ENCODE measurements around the gene FAM107A.

FAM107A gene

GRCh38 chr3:58524326-58524888 is 52.8 kb downstream of the FAM107A start:
- Histone ChIP-seq H3K4me3 (ENCODE audit: low read depth, low read length) (no peak overlapping the region), H3K36me3 (ENCODE audit: control insufficient read depth, insufficient read depth, low read length) (no peaks in the 10 kb centered on the region), H3K9me3 (ENCODE audit: control insufficient read depth, insufficient read depth, low read length) (no peaks in the 10 kb centered on the region), H3K27me3 (ENCODE audit: control insufficient read depth, insufficient read depth, low read length) (no peaks in the 10 kb centered on the region), H3K4me1 (ENCODE audit: control insufficient read depth, insufficient read depth, low read length) (peaks cover 20% of the 10 kb centered on the region), H3K27ac (ENCODE audit: low read depth, low read length) (no peak overlapping the region), H3K9ac (ENCODE audit: low read depth, low read length) (no peak overlapping the region)

GRCh38 chr3:58522759-58523425 is 54.3 kb downstream of the FAM107A start:
- Histone ChIP-seq H3K9me3 (ENCODE audit: control insufficient read depth, insufficient read depth, low read length) (no peaks in the 10 kb centered on the region), H3K36me3 (ENCODE audit: control insufficient read depth, insufficient read depth, low read length) (no peaks in the 10 kb centered on the region), H3K4me3 (ENCODE audit: low read depth, low read length) (no peak overlapping the region), H3K9ac (ENCODE audit: low read depth, low read length) (no peak overlapping the region), H3K4me1 (ENCODE audit: control insufficient read depth, insufficient read depth, low read length) (peaks cover 20% of the 10 kb centered on the region), H3K27me3 (ENCODE audit: control insufficient read depth, insufficient read depth, low read length) (no peaks in the 10 kb centered on the region), H3K27ac (ENCODE audit: low read depth, low read length) (peak overlapping the region; percentile 62)

- peak overlapping the region; percentile 62 for H3K27ac ChIP-seq (ENCODE audit: low read depth, low read length)
- no peak overlapping the region for H3K4me3 ChIP-seq (ENCODE audit: low read depth, low read length)
- no peak overlapping the region for H3K9ac ChIP-seq (ENCODE audit: low read depth, low read length)
- no peaks in the 10 kb centered on the region for H3K27me3 ChIP-seq (ENCODE audit: control insufficient read depth, insufficient read depth, low read length)
- H3K4me1 ChIP-seq (ENCODE audit: control insufficient read depth, insufficient read depth, low read length): peaks cover 20% of the 10 kb centered on the region
- H3K36me3 ChIP-seq (ENCODE audit: control insufficient read depth, insufficient read depth, low read length): no peaks in the 10 kb centered on the region
- H3K9me3 ChIP-seq (ENCODE audit: control insufficient read depth, insufficient read depth, low read length): no peaks in the 10 kb centered on the region
These were observed 55.1 kb downstream of the FAM107A start for GRCh38 chr3:58521917-58522631.

- no peak overlapping the region for H3K9ac ChIP-seq (ENCODE audit: low read depth, low read length)
- no peaks in the 10 kb centered on the region for H3K9me3 ChIP-seq (ENCODE audit: control insufficient read depth, insufficient read depth, low read length)
- H3K4me1 ChIP-seq (ENCODE audit: control insufficient read depth, insufficient read depth, low read length): peaks cover 17% of the 10 kb centered on the region
- no peaks in the 10 kb centered on the region for H3K27me3 ChIP-seq (ENCODE audit: control insufficient read depth, insufficient read depth, low read length)
- no peak overlapping the region for H3K27ac ChIP-seq (ENCODE audit: low read depth, low read length)
- H3K4me3 ChIP-seq (ENCODE audit: low read depth, low read length): no peak overlapping the region
- no peaks in the 10 kb centered on the region for H3K36me3 ChIP-seq (ENCODE audit: control insufficient read depth, insufficient read depth, low read length)
These were observed 55.9 kb downstream of the FAM107A start for GRCh38 chr3:58521336-58521670.

GRCh38 chr3:58520403-58521335 is 56.5 kb downstream of the FAM107A start:
- Histone ChIP-seq H3K27ac (ENCODE audit: low read depth, low read length) (no peak overlapping the region), H3K9ac (ENCODE audit: low read depth, low read length) (no peak overlapping the region), H3K9me3 (ENCODE audit: control insufficient read depth, insufficient read depth, low read length) (no peaks in the 10 kb centered on the region)

GRCh38 chr3:58519668-58520402 is 57.4 kb downstream of the FAM107A start:
- Histone ChIP-seq H3K4me3 (ENCODE audit: low read depth, low read length) (no peak overlapping the region), H3K27ac (ENCODE audit: low read depth, low read length) (no peak overlapping the region), H3K4me1 (ENCODE audit: control insufficient read depth, insufficient read depth, low read length) (peaks cover 16% of the 10 kb centered on the region), H3K36me3 (ENCODE audit: control insufficient read depth, insufficient read depth, low read length) (no peaks in the 10 kb centered on the region), H3K9ac (ENCODE audit: low read depth, low read length) (no peak overlapping the region), H3K9me3 (ENCODE audit: control insufficient read depth, insufficient read depth, low read length) (no peaks in the 10 kb centered on the region), H3K27me3 (ENCODE audit: control insufficient read depth, insufficient read depth, low read length) (no peaks in the 10 kb centered on the region)

More at GRCh38 chr3:58520403-58521335, 56.5 kb downstream of the FAM107A start:
- Histone ChIP-seq H3K4me1 (ENCODE audit: control insufficient read depth, insufficient read depth, low read length) (peaks cover 16% of the 10 kb centered on the region), H3K27me3 (ENCODE audit: control insufficient read depth, insufficient read depth, low read length) (no peaks in the 10 kb centered on the region), H3K4me3 (ENCODE audit: low read depth, low read length) (no peak overlapping the region), H3K36me3 (ENCODE audit: control insufficient read depth, insufficient read depth, low read length) (no peaks in the 10 kb centered on the region)

- Histone ChIP-seq H3K4me3 (ENCODE audit: low read depth, low read length) (no peak overlapping the region), H3K9ac (ENCODE audit: low read depth, low read length) (no peak overlapping the region), H3K27ac (ENCODE audit: low read depth, low read length) (no peak overlapping the region), H3K9me3 (ENCODE audit: control insufficient read depth, insufficient read depth, low read length) (no peaks in the 10 kb centered on the region), H3K36me3 (ENCODE audit: control insufficient read depth, insufficient read depth, low read length) (no peaks in the 10 kb centered on the region), H3K27me3 (ENCODE audit: control insufficient read depth, insufficient read depth, low read length) (no peaks in the 10 kb centered on the region), H3K4me1 (ENCODE audit: control insufficient read depth, insufficient read depth, low read length) (peaks cover 16% of the 10 kb centered on the region)
These were observed 58.9 kb downstream of the FAM107A start for GRCh38 chr3:58518291-58518789.

- H3K27ac ChIP-seq (ENCODE audit: low read depth, low read length): no peak overlapping the region
- H3K27me3 ChIP-seq (ENCODE audit: control insufficient read depth, insufficient read depth, low read length): no peaks in the 10 kb centered on the region
- H3K4me3 ChIP-seq (ENCODE audit: low read depth, low read length): no peak overlapping the region
- no peaks in the 10 kb centered on the region for H3K4me1 ChIP-seq (ENCODE audit: control insufficient read depth, insufficient read depth, low read length)
- H3K9ac ChIP-seq (ENCODE audit: low read depth, low read length): no peak overlapping the region
- H3K36me3 ChIP-seq (ENCODE audit: control insufficient read depth, insufficient read depth, low read length): no peaks in the 10 kb centered on the region
- no peaks in the 10 kb centered on the region for H3K9me3 ChIP-seq (ENCODE audit: control insufficient read depth, insufficient read depth, low read length)
These were observed 62.8 kb downstream of the FAM107A start for GRCh38 chr3:58514405-58514804.
